GM21447 (cell line): ENCODE measurements around the gene CLECL1.
A peak's percentile ranks its signal among the peaks of the same experiment; 100 is the strongest.
"Not testable (repeated sequence)": the region's sequence is repeated elsewhere in the genome, so short reads cannot be mapped to it uniquely, and the experiment has no call there.

Experiments
- ATAC-seq: cut with Tn5 transposase; IDR thresholded peaks from one replicate; pipeline ENCODE4 v1.9.1; 2021; ENCODE audit not compliant: unreplicated experiment

The CLECL1 gene

GRCh38 chr12:9752145-9752933 lies 19.4 kb upstream of the CLECL1 start:
- no peak for ATAC-seq

DNA sequence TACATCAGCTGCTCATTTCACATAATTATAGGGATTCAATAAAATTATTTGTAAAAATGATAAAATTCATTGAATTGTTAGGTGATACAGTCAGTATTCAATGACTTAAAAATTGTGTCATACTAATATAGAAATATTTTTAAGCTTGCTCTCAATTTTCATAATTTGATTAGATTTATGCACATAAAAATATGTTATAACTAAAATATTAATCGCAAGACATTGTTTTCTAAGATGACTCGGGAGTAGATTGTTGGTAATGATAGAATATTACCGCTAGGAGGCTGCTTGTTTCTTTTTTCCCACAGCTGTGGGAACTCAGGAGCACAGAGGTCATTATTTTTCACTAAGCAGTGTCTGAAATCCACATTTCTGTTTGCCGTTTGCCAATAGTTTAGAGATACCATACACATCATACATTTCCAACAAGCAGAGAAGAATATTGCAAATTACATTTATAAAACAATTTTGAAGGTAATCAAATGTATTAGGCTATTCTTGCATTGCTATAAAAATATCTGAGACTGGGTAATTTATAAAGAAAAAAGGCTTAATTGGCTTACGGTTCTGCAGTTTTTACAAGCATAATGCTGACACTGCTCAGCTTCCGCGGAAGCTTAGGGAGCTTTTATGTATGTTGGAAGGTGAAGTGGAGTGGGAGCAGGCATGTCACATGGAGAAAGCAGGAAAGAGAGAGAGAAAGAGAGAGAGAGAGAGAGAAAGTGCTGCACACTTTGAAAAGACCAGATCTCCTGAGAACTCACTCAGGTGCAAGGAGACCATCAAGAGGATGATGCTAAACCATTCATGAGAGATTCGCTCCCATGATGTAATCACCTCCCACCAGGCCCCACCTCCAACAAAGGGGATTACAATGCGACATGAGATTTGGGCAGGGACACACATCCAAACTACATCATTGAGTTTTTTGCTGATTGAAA lies 18.6 kb upstream of the CLECL1 start:
- ATAC-seq = no peak

- ATAC-seq = peak; percentile 43
Observed at GRCh38 chr12:9750276-9751203, 17.6 kb upstream of the CLECL1 start.

- no peak for ATAC-seq
Observed at GRCh38 chr12:9749640-9750039, 16.7 kb upstream of the CLECL1 start.

DNA sequence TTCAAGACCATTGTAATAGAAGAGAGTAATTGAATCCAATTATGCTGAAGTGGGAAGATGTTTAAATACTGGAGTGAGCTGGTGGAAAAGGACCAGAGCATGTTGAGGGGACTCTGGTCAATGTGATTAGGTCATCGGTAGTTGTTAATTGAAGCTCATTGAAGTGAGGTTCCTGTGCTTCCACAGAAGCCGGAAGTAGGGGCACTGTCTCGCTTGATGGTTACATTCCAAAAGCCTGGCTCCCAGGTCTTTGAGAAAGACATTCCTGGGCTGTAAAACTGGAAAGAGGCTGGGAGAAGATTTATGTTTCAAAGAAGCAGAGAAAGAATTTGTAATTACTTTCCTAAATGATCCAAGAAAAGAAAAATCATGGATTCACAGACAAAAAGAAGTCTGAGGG lies 12.3 kb upstream of the CLECL1 start:
- ATAC-seq = no peak

DNA sequence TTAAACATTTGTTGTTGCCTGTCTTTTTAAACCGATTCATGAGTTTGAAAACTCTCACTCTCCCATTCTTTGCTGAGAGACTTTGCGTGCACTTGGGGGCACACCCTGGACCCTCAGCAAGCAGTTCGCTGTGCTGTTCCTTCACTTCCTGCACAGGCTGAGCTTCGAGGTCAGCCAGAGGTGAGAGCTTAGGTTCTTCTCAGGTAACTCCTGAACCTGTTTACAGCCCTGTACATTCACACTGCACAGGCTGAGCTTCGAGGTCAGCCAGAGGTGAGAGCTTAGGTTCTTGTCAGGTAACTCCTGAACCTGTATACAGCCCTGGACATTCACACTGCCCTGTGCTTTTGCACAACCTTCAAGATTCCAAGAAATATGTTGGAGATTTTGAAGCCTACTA lies 9.8 kb upstream of the CLECL1 start:
- peak; percentile 39 for ATAC-seq

DNA sequence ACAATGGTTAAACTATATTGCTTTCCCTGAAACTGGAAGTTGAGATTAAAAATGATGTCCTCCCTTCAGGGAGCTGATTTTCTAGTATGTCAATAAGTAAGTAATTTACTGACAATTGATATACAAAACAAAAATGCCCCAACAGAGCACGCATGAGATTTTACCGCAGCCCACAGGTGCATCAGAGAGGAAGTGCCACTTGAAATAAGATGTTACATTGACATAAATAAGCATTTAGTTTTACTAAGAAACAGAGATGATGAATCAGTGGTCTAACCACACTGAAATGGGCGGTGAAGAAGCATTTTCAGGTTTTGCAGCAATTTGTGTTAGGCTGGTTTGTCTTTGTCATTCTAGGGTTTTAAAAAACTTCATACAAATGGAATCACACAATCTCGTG lies 8.8 kb upstream of the CLECL1 start:
- peak; percentile 72 for ATAC-seq

- no peak for ATAC-seq
Observed at GRCh38 chr12:9740106-9740750, 7.3 kb upstream of the CLECL1 start.

GRCh38 chr12:9739404-9740105 lies 6.7 kb upstream of the CLECL1 start:
- not testable (repeated sequence) for ATAC-seq

DNA sequence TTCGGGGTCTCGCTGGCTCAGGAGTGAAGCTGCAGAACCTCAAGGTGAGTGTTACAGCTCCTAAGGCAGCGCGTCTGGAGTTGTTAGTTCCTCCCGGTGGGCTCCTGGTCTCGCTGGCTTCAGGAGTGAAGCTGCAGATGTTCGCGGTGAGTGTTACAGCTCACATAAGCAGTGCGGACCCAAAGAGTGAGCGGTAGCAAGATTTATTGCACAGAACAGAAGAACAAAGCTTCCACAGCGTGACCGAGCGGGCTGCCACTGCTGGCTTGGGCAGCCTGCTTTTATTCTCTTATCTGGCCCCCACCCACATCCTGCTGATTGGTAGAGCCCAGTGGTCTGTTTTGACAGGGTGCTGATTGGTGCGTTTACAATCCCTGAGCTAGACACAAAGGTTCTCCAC lies 6.0 kb upstream of the CLECL1 start:
- ATAC-seq = not testable (repeated sequence)

DNA sequence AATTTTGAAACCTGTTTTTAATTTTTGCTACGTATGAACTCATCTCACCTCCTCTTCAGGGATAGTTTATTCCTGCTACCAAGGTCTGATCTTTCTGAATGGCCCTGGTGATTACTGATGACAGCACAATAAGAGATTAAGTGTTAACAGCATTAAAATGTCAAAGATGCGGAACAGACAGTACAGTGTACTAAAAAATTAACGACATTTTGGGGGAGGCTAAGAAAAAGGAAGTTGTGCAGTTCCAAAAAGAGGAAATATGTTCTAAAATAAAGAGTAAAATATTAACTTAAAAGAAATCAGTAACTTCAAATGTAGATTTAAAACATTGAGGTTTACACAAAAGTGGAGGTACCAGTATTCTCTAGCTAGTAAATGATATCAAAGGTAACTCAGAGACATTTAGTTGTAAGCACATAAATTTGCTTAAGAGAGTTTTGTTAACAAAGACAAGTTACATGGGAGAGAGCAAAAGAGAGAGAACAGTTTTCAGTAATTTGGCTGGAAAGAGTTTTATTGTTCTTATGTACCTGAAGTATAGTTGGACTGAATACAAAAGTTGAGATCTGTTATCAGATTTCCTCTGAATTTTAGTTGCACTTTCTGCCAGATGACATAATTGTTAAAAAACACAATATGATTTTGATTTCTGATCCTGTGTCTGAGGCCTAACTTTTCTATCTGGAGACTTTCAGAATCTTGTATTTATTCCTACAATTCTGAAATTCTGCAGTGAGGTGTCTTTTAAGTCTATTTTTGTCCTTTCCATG lies 4.2 kb upstream of the CLECL1 start:
- no peak for ATAC-seq

- ATAC-seq = no peak
Observed at GRCh38 chr12:9735601-9736000, 2.7 kb upstream of the CLECL1 start.

GRCh38 chr12:9731797-9732196 lies 1.1 kb downstream of the CLECL1 start:
- peak; percentile 37 for ATAC-seq

- no peak for ATAC-seq
Observed at GRCh38 chr12:9731393-9731792, 1.5 kb downstream of the CLECL1 start.

DNA sequence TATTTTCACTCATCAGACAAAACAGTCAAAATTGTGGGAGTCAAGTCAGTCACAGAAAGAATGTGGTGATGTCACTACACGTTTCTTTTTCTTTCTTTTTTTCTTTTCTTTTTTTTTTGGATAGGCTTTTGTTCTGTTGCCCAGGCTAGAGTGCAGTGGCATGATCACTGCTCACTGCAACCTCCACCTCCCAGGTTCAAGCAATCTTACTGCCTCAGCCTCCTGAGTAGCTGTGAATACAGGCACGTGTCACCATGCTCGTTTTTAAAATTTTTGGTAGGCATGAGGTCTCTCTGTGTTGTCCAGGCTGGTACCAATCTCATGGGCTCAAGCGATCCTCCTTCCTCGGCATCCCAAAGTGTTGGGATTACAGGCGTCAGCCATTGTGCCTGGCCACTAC lies 2.3 kb downstream of the CLECL1 start:
- ATAC-seq = no peak

- ATAC-seq = peak; percentile 31
Observed at GRCh38 chr12:9730011-9730410, 2.9 kb downstream of the CLECL1 start.

DNA sequence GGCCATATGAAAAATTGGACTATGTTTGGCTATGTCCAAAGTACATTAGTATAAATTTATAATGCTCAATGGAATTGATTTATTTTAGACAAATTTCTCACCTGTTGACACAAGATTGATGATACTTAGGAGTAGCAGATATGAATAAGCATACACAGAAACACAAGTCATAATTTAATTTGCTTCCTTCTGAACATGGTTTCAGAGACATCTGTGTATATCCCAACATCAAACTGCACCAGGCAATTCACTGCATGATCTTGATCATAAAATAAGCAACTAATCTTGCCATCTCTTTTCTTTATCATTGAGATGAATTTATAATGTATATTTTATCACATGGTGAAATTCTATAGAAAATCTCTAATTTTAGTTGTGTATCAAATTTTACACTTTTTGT lies 3.8 kb downstream of the CLECL1 start:
- ATAC-seq = no peak

- ATAC-seq = no peak
Observed at GRCh38 chr12:9727813-9728212, 5.1 kb downstream of the CLECL1 start.

DNA sequence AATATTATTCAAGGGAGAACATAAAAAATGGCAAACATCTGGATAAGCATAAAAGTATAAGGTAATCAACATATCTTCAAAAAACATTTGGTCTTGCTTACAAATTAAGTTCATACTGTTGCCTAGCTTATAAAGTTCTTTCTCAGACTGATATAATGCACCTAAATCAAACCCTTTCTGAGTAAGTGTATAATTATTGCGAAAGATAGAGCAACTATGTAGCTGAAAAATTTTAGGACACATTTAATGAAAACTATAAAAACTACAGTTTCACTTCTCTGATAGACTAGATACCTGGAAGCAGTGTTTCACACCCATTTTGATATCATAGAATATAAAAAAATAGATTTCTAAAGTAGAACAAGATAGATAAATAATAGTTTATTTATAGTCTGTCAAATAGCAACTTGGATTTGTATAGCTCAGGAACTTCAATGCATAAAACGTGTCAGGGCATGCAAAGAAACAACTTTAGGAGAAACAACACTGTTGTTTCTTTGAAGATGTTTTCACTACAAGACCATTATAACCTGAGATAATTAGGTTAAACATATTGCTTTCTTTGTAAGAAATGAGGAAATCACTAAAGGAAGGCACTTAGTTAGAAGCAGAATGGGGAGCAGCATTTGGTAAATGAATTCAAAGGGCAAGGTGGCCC lies 7.6 kb downstream of the CLECL1 start:
- no peak for ATAC-seq
